MV-4-11 (cell line): ENCODE measurements around the gene OR4C12.
"Not testable (repeated sequence)": the region's sequence is repeated elsewhere in the genome, so short reads cannot be mapped to it uniquely, and the experiment has no call there.

Source experiments
- DNase-seq: peaks from one replicate; lab custom pipeline; 2025; lab: John Stamatoyannopoulos, UW

Gene OR4C12

DNA sequence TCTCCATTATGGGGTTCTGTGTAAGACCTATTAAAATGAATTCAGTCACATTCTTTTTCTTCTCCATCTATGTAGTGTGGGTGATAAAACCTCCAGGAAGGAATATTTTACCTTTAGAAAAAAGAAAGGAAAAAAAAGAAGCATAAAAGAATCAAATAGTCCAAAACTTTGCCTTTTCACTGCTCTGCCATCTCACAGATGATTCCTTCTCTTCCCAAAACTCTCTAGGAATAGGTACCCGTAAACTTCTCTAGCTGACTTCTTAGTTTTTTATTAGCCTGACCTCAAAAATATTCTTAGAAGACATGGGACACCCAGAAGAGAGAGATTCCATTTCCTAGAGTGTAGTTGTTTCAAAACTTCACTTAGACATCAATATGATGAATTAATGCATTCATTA, at the start of gene OR4C12:
OR4C12 (minus strand) TSS at position 101 of the 400 bp plus-strand sequence; CDS start at position 67, 34 bp downstream.
- not testable (repeated sequence) for DNase-seq

- DNase-seq, result no peak
These were observed 47.9 kb upstream of the OR4C12 start for GRCh38 chr11:50030193-50030592.

DNA sequence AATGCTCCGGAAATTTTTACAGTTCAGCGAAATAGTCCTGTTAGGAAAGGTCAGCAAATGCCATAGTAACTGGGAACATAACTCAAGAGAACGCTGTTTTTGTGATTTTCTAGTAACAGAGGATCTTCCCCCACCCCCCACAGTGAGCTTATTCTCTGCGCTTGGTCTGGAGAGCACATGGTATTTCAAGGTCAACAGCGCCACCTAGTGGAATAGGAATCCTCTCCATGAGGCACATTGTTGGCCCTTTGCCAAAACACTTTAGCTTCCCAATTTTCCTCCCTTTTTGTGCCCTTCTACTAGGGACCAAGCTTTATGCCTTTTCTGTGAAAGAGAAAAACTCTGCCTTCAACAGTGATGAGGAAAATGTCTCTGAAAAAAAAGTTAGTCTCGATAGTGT, 13.2 kb upstream of the OR4C12 start:
- DNase-seq, result peak; percentile 39

- not testable (repeated sequence) for DNase-seq
These were observed 8.9 kb downstream of the OR4C12 start for GRCh38 chr11:49973439-49973838.

GRCh38 chr11:49952091-49952490, 30.2 kb downstream of the OR4C12 start, which contains the start of gene OR4C13:
TSS of gene OR4C13 (plus strand) at chr11:49952391. CDS start at chr11:49952423, 32 bp downstream.
- no peak for DNase-seq

- not testable (repeated sequence) for DNase-seq
These were observed 33.6 kb downstream of the OR4C12 start for GRCh38 chr11:49948701-49949100.
